Sigmoid colon (tissue), 4 donors: ENCODE measurements around the gene RNF8.

Source experiments
- EP300 ChIP-seq, 4 donors: sonication (generic); formaldehyde crosslinking; IDR thresholded peaks; one replicate each; pipeline ENCODE4 v1.6.1; 2017; ENCODE audit warnings: antibody characterized with exemption in 4 of 4
- POLR2A ChIP-seq, 2 donors: fragments of 450-650 bp; IDR thresholded peaks; one replicate each; pipeline ENCODE4 v1.6.1; 2016; ENCODE audit warnings: antibody characterized with exemption in 2 of 2, mild to moderate bottlenecking in 2 of 2, moderate library complexity in 2 of 2
- TF ChIP-seq, protein P1 (sequence below), 4 experiments: fragments of 450-650 bp in 3 of 4; fragments of 200-600 bp in 1 of 4; IDR thresholded peaks; one replicate each; pipeline ENCODE4 v1.5.1; 2016 to 2019; ENCODE audit warnings: antibody characterized with exemption in 4 of 4, mild to moderate bottlenecking in 3 of 4, moderate library complexity in 2 of 4

DNA sequence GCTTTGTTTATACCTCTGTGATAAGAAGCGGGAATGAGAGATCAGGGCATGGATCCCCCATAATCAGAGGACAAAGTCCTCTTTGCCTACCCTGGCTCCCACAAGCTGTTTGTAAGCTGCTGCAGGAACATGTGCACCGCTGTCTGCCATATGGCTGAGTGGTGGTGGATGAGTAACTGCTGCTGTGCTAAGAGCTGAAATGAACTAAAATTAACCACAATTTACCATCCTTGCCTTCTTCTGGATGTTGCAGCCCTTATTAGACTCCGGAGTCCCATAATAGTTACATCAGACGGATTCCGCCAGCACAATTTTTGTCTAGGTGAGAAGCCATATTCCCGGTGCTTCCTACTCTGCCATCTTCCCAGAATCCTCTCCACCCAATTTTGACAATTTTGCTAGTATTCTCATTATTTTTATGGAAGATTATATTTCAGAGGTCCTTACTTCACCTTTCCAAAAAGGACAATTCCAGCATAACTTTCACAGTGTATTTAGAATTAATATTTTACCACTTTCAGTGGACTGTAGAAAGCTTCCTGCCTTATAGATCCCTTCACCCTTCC is 73.2 kb downstream of the RNF8 start:
- no peak for TF ChIP-seq EP300 (IDR thresholded peaks at IDR 0.05)
- TF ChIP-seq, protein P1, sequence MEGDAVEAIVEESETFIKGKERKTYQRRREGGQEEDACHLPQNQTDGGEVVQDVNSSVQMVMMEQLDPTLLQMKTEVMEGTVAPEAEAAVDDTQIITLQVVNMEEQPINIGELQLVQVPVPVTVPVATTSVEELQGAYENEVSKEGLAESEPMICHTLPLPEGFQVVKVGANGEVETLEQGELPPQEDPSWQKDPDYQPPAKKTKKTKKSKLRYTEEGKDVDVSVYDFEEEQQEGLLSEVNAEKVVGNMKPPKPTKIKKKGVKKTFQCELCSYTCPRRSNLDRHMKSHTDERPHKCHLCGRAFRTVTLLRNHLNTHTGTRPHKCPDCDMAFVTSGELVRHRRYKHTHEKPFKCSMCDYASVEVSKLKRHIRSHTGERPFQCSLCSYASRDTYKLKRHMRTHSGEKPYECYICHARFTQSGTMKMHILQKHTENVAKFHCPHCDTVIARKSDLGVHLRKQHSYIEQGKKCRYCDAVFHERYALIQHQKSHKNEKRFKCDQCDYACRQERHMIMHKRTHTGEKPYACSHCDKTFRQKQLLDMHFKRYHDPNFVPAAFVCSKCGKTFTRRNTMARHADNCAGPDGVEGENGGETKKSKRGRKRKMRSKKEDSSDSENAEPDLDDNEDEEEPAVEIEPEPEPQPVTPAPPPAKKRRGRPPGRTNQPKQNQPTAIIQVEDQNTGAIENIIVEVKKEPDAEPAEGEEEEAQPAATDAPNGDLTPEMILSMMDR (IDR thresholded peaks at IDR 0.05) = no peak
- TF ChIP-seq POLR2A (IDR thresholded peaks at IDR 0.05) = no peak
